Mammary epithelial cell (primary cell): ENCODE measurements around the gene TMTC2.
A peak's percentile ranks its signal among the peaks of the same experiment; 100 is the strongest.

Source experiments
- CTCF ChIP-seq, 2 donors: IDR thresholded peaks in 1 of 2; conservative IDR thresholded peaks in 1 of 2; 2 replicates each; pipeline ENCODE4 v1.5.1; 2011 to 2012; ENCODE audit warnings: inconsistent platforms in 2 of 2, low read length in 2 of 2, mild to moderate bottlenecking in 2 of 2, control low read depth in 1 of 2, low read depth in 1 of 2; ENCODE audit not compliant: insufficient read depth in 1 of 2; ENCODE audit errors: extremely low read depth in 1 of 2
- EZH2 ChIP-seq: IDR thresholded peaks from 2 replicates; pipeline ENCODE4 v1.6.1; 2012; ENCODE audit warnings: low read length, inconsistent platforms, borderline replicate concordance

GRCh38 chr12:82758749-82759330 lies 72.1 kb downstream of the TMTC2 start:
- TF ChIP-seq CTCF (conservative IDR thresholded peaks at IDR 0.05 in 1 of 2, IDR thresholded peaks at IDR 0.05 in 1 of 2; ENCODE audit: extremely low read depth in 1 of 2, insufficient read depth in 1 of 2, low read depth in 1 of 2, low read length in 2 of 2) = peak in 1 of 2 donors; percentile 2
- no peak for TF ChIP-seq EZH2
